ENCODE data around the gene TRIM29.

GRCh38 chr11:120102050-120102863 is 35.7 kb downstream of the TRIM29 start:
- TF ChIP-seq YY1 (IDR thresholded peaks at IDR 0.05; ENCODE audit: low read depth, low read length) (no peak), ZBED1 (IDR thresholded peaks at IDR 0.05; ENCODE audit: borderline replicate concordance) (no peak), TCF12 (IDR thresholded peaks at IDR 0.05; ENCODE audit: low read depth, low read length) (no peak)
